ENCODE results near the gene NUDT3. TPM values are rescaled to one million over a fixed set of nuclear protein-coding genes. Genes with fewer than 3 reads are reported as not detected.
A peak's percentile ranks its signal among the peaks of the same experiment; 100 is the strongest.

Gene NUDT3
- polyA plus RNA-seq, 3 donors: 9.3 to 33.3 (median 10.9) TPM

- WGBS (ENCODE audit: insufficient coverage): 2% methylated on average over 13 of the region's 17 CpGs
- intact Hi-C loops (cut with micrococcal nuclease): loop anchor here (1.0 to 5.0 kb wide), 4 partner anchors 51 to 177 kb away; no protein-coding TSS in a partner anchor
- Histone ChIP-seq H3K9ac (ENCODE audit: insufficient read depth, low read length, poor library complexity, severe bottlenecking) (peak overlapping the region; percentile 96), H3K36me3 (replicated peaks in 1 of 2; ENCODE audit: control insufficient read depth in 1 of 2, insufficient read depth in 2 of 2, low read length in 2 of 2) (peaks cover 4 to 6% of the 10 kb centered on the region in 2 donors), H3K79me2 (ENCODE audit: insufficient read depth, low read length) (peaks cover 8% of the 10 kb centered on the region), H3K4me2 (replicated peaks; ENCODE audit: extremely low read depth, low read length, poor library complexity, severe bottlenecking) (peak overlapping the region; percentile 96), H3K9me3 (replicated peaks in 1 of 2; ENCODE audit: control insufficient read depth in 1 of 2, insufficient read depth in 1 of 2, low read length in 2 of 2) (no peaks in the 10 kb centered on the region), H3K4me1 (ENCODE audit: control insufficient read depth in 1 of 2, insufficient read depth in 2 of 2, low read length in 2 of 2) (peaks cover 39 to 48% of the 10 kb centered on the region in 2 donors), H2AFZ (ENCODE audit: insufficient read depth, low read depth, low read length, poor library complexity, severe bottlenecking) (peak overlapping the region; percentile 55), H3K27me3 (ENCODE audit: control insufficient read depth in 2 of 2, insufficient read depth in 2 of 2, low read length in 2 of 2) (no peaks in the 10 kb centered on the region), H4K20me1 (ENCODE audit: insufficient read depth, low read length) (peaks cover 41% of the 10 kb centered on the region), H3K4me3 (replicated peaks in 1 of 3; ENCODE audit: low read depth in 2 of 3, low read length in 3 of 3) (peak overlapping the region; percentile 82 to 93 (median 82)), H3K27ac (ENCODE audit: low read depth in 1 of 2, low read length in 2 of 2) (peak overlapping the region; percentile 95 to 96)
- Mint-ChIP-seq H3K9me3 (no peaks in the 10 kb centered on the region), H3K4me3 (peak overlapping the region; percentile 95 to 96), H3K27me3 (ENCODE audit: low read depth in 3 of 3) (no peaks in the 10 kb centered on the region), H3K4me1 (peaks cover 61% of the 10 kb centered on the region), H3K36me3 (peaks cover 18 to 25% of the 10 kb centered on the region in 2 donors), H3K27ac (peak overlapping the region; percentile 93 to 98 (median 97))
- peak; percentile 63 to 83 (median 81) for DNase-seq
- TF ChIP-seq, protein P1, sequence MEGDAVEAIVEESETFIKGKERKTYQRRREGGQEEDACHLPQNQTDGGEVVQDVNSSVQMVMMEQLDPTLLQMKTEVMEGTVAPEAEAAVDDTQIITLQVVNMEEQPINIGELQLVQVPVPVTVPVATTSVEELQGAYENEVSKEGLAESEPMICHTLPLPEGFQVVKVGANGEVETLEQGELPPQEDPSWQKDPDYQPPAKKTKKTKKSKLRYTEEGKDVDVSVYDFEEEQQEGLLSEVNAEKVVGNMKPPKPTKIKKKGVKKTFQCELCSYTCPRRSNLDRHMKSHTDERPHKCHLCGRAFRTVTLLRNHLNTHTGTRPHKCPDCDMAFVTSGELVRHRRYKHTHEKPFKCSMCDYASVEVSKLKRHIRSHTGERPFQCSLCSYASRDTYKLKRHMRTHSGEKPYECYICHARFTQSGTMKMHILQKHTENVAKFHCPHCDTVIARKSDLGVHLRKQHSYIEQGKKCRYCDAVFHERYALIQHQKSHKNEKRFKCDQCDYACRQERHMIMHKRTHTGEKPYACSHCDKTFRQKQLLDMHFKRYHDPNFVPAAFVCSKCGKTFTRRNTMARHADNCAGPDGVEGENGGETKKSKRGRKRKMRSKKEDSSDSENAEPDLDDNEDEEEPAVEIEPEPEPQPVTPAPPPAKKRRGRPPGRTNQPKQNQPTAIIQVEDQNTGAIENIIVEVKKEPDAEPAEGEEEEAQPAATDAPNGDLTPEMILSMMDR (IDR thresholded peaks at IDR 0.05): no peak
Observed at GRCh38 chr6:34248198-34248726, 144.2 kb downstream of the NUDT3 start.

DNA sequence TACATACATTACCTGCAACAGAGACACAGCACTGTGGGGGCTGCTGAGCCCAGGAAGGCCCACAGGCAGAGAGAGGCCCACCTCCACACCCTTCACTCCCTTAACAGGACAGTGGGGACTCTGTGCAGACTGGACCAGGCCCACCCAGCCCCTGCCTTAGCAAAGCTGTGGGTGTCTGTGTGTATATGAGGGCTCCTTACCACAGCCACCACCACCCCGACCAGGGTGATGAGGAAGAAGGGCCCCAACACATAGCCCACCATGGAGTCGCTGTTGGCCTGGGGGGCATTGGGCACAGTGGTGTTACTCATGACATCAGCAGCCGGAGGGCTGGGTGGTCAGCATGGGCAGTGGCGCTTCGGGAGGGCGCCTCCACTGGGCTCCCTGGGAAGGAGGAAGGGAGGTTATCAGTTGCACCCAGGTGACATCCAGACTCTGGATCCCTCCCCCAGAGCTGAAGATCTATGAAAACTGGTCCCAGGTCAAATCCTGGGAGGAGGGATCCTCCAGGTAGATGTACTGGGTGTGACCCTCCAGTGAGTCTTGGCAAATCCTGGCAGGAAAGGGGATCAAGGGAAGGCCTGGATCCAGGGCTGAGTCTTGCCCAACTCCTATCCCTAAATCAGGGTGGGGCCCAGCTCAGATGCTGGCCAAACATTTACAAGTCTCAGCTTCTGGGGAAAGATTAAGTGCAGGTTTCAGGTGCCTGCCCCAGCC lies 144.8 kb downstream of the NUDT3 start:
- Histone ChIP-seq H3K4me2 (replicated peaks; ENCODE audit: extremely low read depth, low read length, poor library complexity, severe bottlenecking) (peak overlapping the region; percentile 96), H3K9me3 (replicated peaks in 1 of 2; ENCODE audit: control insufficient read depth in 1 of 2, insufficient read depth in 1 of 2, low read length in 2 of 2) (no peaks in the 10 kb centered on the region), H3K27me3 (ENCODE audit: control insufficient read depth in 2 of 2, insufficient read depth in 2 of 2, low read length in 2 of 2) (no peaks in the 10 kb centered on the region), H3K36me3 (replicated peaks in 1 of 2; ENCODE audit: control insufficient read depth in 1 of 2, insufficient read depth in 2 of 2, low read length in 2 of 2) (peaks cover 10 to 11% of the 10 kb centered on the region in 2 donors), H4K20me1 (ENCODE audit: insufficient read depth, low read length) (peaks cover 46% of the 10 kb centered on the region), H3K27ac (ENCODE audit: low read depth in 1 of 2, low read length in 2 of 2) (peak overlapping the region; percentile 95 to 96), H3K4me1 (ENCODE audit: control insufficient read depth in 1 of 2, insufficient read depth in 2 of 2, low read length in 2 of 2) (peaks cover 39 to 50% of the 10 kb centered on the region in 2 donors), H3K4me3 (replicated peaks in 1 of 3; ENCODE audit: low read depth in 2 of 3, low read length in 3 of 3) (peak overlapping the region in 1 of 3 experiments; percentile 82), H2AFZ (ENCODE audit: insufficient read depth, low read depth, low read length, poor library complexity, severe bottlenecking) (no peak overlapping the region), H3K79me2 (ENCODE audit: insufficient read depth, low read length) (peaks cover 8% of the 10 kb centered on the region), H3K9ac (ENCODE audit: insufficient read depth, low read length, poor library complexity, severe bottlenecking) (no peak overlapping the region)
- TF ChIP-seq, protein P1 (IDR thresholded peaks at IDR 0.05): no peak
- peaks cover 24 to 31% of the 10 kb centered on the region in 2 donors for H3K36me3 Mint-ChIP-seq
- peak overlapping the region; percentile 38 to 98 (median 97) for H3K27ac Mint-ChIP-seq
- no peaks in the 10 kb centered on the region for H3K27me3 Mint-ChIP-seq (ENCODE audit: low read depth in 3 of 3)
- DNase-seq: no peak
- H3K4me1 Mint-ChIP-seq: peaks cover 65% of the 10 kb centered on the region
- intact Hi-C loops (cut with micrococcal nuclease): loop anchor here (1.0 to 5.0 kb wide), 4 partner anchors 50 to 177 kb away; no protein-coding TSS in a partner anchor
- H3K4me3 Mint-ChIP-seq: peak overlapping the region in 1 of 2 donors; percentile 95
- 83% methylated on average over 4 of the region's 6 CpGs for WGBS (ENCODE audit: insufficient coverage)
- H3K9me3 Mint-ChIP-seq: no peaks in the 10 kb centered on the region
